ENCODE data around the gene RSRC1. TPM values are rescaled to one million over a fixed set of nuclear protein-coding genes. Genes with fewer than 3 reads are reported as not detected.

The RSRC1 gene
- total RNA-seq, 1 experiment from 2014 or later, result 37.9 TPM

- Histone ChIP-seq H4K91ac (ENCODE audit: insufficient read length, low read depth, low read length) (no peak overlapping the region), H2BK12ac (ENCODE audit: insufficient read length, low read depth, low read length) (no peak overlapping the region), H4K20me1 (ENCODE audit: control insufficient read depth, insufficient read depth, insufficient read length) (no peaks in the 10 kb centered on the region), H3K14ac (ENCODE audit: insufficient read depth, low read length) (no peak overlapping the region), H2BK20ac (ENCODE audit: low read depth, low read length, poor library complexity, severe bottlenecking) (no peak overlapping the region), H3K4me1 (ENCODE audit: insufficient read depth, low read length) (no peaks in the 10 kb centered on the region), H4K5ac (ENCODE audit: insufficient read length, low read depth, low read length) (no peak overlapping the region), H3K4me2 (ENCODE audit: insufficient read depth, insufficient read length, low read length) (no peak overlapping the region), H3K56ac (ENCODE audit: insufficient read length, low read depth, low read length) (no peak overlapping the region), H3T11ph (ENCODE audit: low read length) (no peak overlapping the region), H2BK120ac (ENCODE audit: low read depth, low read length, poor library complexity, severe bottlenecking) (no peak overlapping the region), H3K79me1 (ENCODE audit: insufficient read depth, low read depth, low read length, poor library complexity, severe bottlenecking) (no peaks in the 10 kb centered on the region), H2BK15ac (ENCODE audit: low read depth, low read length) (no peak overlapping the region), H3K18ac (ENCODE audit: insufficient read length, low read depth, low read length) (no peak overlapping the region), H2AK5ac (ENCODE audit: insufficient read length, low read length) (no peak overlapping the region), H2BK5ac (ENCODE audit: insufficient read length, low read length) (no peak overlapping the region), H2AFZ (ENCODE audit: low read length) (no peak overlapping the region), H3K27ac (ENCODE audit: insufficient read length, low read depth, low read length) (no peak overlapping the region), H3K9me3 (ENCODE audit: control insufficient read depth, low read depth, low read length) (no peaks in the 10 kb centered on the region), H3K27me3 (ENCODE audit: insufficient read depth, low read length) (no peaks in the 10 kb centered on the region), H3K4ac (ENCODE audit: low read depth, low read length) (no peak overlapping the region), H4K8ac (replicated peaks; ENCODE audit: insufficient read length, low read depth, low read length) (no peak overlapping the region), H3K23me2 (ENCODE audit: insufficient read length, low read depth, low read length, poor library complexity, severe bottlenecking) (no peaks in the 10 kb centered on the region), H3K23ac (ENCODE audit: insufficient read length, low read depth, low read length) (no peak overlapping the region), H3K9ac (ENCODE audit: extremely low read depth, insufficient read length, low read length) (no peak overlapping the region), H3K79me2 (ENCODE audit: insufficient read depth, low read length) (no peaks in the 10 kb centered on the region; the same call in 1 of the 2 replicates)
- H3K9me3 Mint-ChIP-seq, result peaks cover 12 to 15% of the 10 kb centered on the region in 2 experiments; a peak in 4 of 5 replicates
- H3K4me1 Mint-ChIP-seq, result no peaks in the 10 kb centered on the region
- H3K4me3 Mint-ChIP-seq, result no peak overlapping the region
- WGBS (ENCODE audit: extremely low coverage, insufficient read length, low lambda C conversion rate), result no CpG with 5 or more reads among the region's 2 CpGs
- H3K27ac Mint-ChIP-seq, result no peak overlapping the region
- TF ChIP-seq CTCF (conservative IDR thresholded peaks at IDR 0.05), result no peak
- no peaks in the 10 kb centered on the region for H3K27me3 Mint-ChIP-seq (ENCODE audit: low read depth)
- no peak for DNase-seq
- H3K36me3 Mint-ChIP-seq (ENCODE audit: insufficient read depth in 1 of 3, low read depth in 3 of 3), result peaks cover 7 to 15% (median 10%) of the 10 kb centered on the region in 3 experiments
These were observed 95.4 kb downstream of the RSRC1 start for GRCh38 chr3:158205324-158205723.
